MM.1S (cell line): ENCODE measurements around the gene CLGN.

Experiments used
- DNase-seq: peaks from one replicate; pipeline ENCODE4 v3.0.0-alpha.2; 2015
- H2AFZ ChIP-seq: fragments of 300-600 bp; sonication (generic); 2 replicates; pipeline ENCODE4 v1.6.0; 2016; ENCODE audit warnings: antibody characterized with exemption, low read length
- H3F3A ChIP-seq: fragments of 300-600 bp; sonication (generic); 2 replicates; pipeline ENCODE4 v1.6.1; 2016; ENCODE audit warnings: mild to moderate bottlenecking, antibody characterized with exemption, low read length, moderate library complexity, mixed read lengths; ENCODE audit not compliant: insufficient read depth
- H3K27ac ChIP-seq: fragments of 300-600 bp; sonication (generic); 2 replicates; pipeline ENCODE4 v1.5.1; 2016; ENCODE audit warnings: mild to moderate bottlenecking, low read length
- H3K27me3 ChIP-seq: fragments of 300-600 bp; sonication (generic); replicated peaks from 2 replicates; pipeline ENCODE4 v1.6.0; 2016; ENCODE audit warnings: low read length; ENCODE audit not compliant: insufficient read depth
- H3K36me3 ChIP-seq: fragments of 300-600 bp; sonication (generic); replicated peaks from 2 replicates; pipeline ENCODE4 v1.6.1; 2016; ENCODE audit warnings: mild to moderate bottlenecking, low read length, mixed read lengths; ENCODE audit not compliant: insufficient read depth
- H3K4me1 ChIP-seq: fragments of 300-600 bp; sonication (generic); 2 replicates; pipeline ENCODE4 v1.6.1; 2016; ENCODE audit warnings: low read length, mixed read lengths
- H3K4me2 ChIP-seq: fragments of 300-600 bp; sonication (generic); 2 replicates; pipeline ENCODE4 v1.6.0; 2016; ENCODE audit warnings: low read depth, low read length
- H3K4me3 ChIP-seq: fragments of 300-600 bp; sonication (generic); 2 replicates; pipeline ENCODE4 v1.5.1; 2016; ENCODE audit warnings: low read length, mixed read lengths
- H3K79me2 ChIP-seq: fragments of 300-600 bp; sonication (generic); 2 replicates; pipeline ENCODE4 v1.6.1; 2016; ENCODE audit warnings: mixed run types, low read length, mixed read lengths
- H3K9ac ChIP-seq: fragments of 300-600 bp; sonication (generic); 2 replicates; pipeline ENCODE4 v1.6.1; 2016; ENCODE audit warnings: low read length, mixed read lengths
- H3K9me2 ChIP-seq: fragments of 300-600 bp; sonication (generic); replicated peaks from 2 replicates; pipeline ENCODE4 v1.6.1; 2016; ENCODE audit warnings: mild to moderate bottlenecking, low read length, mixed read lengths; ENCODE audit not compliant: insufficient read depth
- H3K9me3 ChIP-seq: fragments of 300-600 bp; sonication (generic); replicated peaks from 2 replicates; pipeline ENCODE4 v1.6.1; 2016; ENCODE audit warnings: mild to moderate bottlenecking, low read length, mixed read lengths; ENCODE audit not compliant: insufficient read depth
- H4K20me1 ChIP-seq: fragments of 300-600 bp; sonication (generic); 2 replicates; pipeline ENCODE4 v1.6.1; 2016; ENCODE audit warnings: mild to moderate bottlenecking, low read length, moderate library complexity, mixed read lengths; ENCODE audit not compliant: insufficient read depth
- CTCF ChIP-seq: fragments of 300-600 bp; sonication (generic); IDR thresholded peaks from 2 replicates; pipeline ENCODE4 v1.5.1; 2016; ENCODE audit warnings: antibody characterized with exemption, low read length, mixed read lengths
- EZH2 ChIP-seq: fragments of 300-600 bp; sonication (generic); optimal IDR thresholded peaks from 2 replicates; pipeline ENCODE3; 2017; ENCODE audit warnings: low read depth, mild to moderate bottlenecking, antibody characterized with exemption, low read length, mixed read lengths
- EZH2phosphoT487 ChIP-seq: fragments of 300-600 bp; sonication (generic); IDR thresholded peaks from 2 replicates; pipeline ENCODE4 v1.6.1; 2018; ENCODE audit warnings: antibody characterized with exemption, low read length

The CLGN gene

GRCh38 chr4:140367738-140368137 lies 59.7 kb downstream of the CLGN start:
- DNase-seq, result no peak
- no peak overlapping the region for H3K4me3 ChIP-seq
- H3K9ac ChIP-seq, result no peak overlapping the region
- no peak overlapping the region for H3K27ac ChIP-seq
- no peaks in the 10 kb centered on the region for H3K36me3 ChIP-seq
- H3K4me1 ChIP-seq, result no peaks in the 10 kb centered on the region
- H3K27me3 ChIP-seq, result no peaks in the 10 kb centered on the region
- H3K4me2 ChIP-seq, result no peak overlapping the region
- no peaks in the 10 kb centered on the region for H3F3A ChIP-seq
- no peaks in the 10 kb centered on the region for H3K9me2 ChIP-seq
- H3K9me3 ChIP-seq, result no peaks in the 10 kb centered on the region
- TF ChIP-seq CTCF (no peak), EZH2phosphoT487 (no peak), EZH2 (no peak)
- no peak overlapping the region for H2AFZ ChIP-seq
- no peaks in the 10 kb centered on the region for H3K79me2 ChIP-seq
- no peaks in the 10 kb centered on the region for H4K20me1 ChIP-seq

DNA sequence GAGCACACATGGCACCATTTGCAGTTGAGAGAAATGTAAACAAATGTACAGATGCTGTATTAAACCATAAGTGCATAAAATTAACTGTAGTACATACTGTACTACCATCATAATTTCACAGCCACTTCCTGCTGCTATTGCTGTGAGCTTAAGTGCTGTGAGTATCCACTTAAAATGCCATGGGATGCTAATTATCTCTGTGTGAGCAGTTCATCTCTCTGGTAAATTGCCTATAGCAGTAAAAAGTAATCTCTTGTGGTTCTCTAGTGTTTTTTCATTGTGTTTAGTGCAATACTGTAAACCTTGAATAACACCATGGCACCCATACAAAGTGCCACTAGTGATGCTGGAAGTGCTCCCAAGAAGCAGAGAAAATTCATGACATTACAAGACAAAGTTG lies 63.9 kb downstream of the CLGN start:
- no peak overlapping the region for H3K4me2 ChIP-seq
- no peaks in the 10 kb centered on the region for H3K36me3 ChIP-seq
- no peak overlapping the region for H2AFZ ChIP-seq
- no peaks in the 10 kb centered on the region for H3K27me3 ChIP-seq
- H3K4me1 ChIP-seq, result no peaks in the 10 kb centered on the region
- H3K4me3 ChIP-seq, result no peak overlapping the region
- H3K9me3 ChIP-seq, result no peaks in the 10 kb centered on the region
- H3F3A ChIP-seq, result no peaks in the 10 kb centered on the region
- H3K9ac ChIP-seq, result no peak overlapping the region
- TF ChIP-seq EZH2, result no peak
- TF ChIP-seq CTCF, result no peak
- TF ChIP-seq EZH2phosphoT487, result no peak
- H3K9me2 ChIP-seq, result no peaks in the 10 kb centered on the region
- no peak overlapping the region for H3K27ac ChIP-seq
- DNase-seq, result no peak
- no peaks in the 10 kb centered on the region for H3K79me2 ChIP-seq
- no peaks in the 10 kb centered on the region for H4K20me1 ChIP-seq

DNA sequence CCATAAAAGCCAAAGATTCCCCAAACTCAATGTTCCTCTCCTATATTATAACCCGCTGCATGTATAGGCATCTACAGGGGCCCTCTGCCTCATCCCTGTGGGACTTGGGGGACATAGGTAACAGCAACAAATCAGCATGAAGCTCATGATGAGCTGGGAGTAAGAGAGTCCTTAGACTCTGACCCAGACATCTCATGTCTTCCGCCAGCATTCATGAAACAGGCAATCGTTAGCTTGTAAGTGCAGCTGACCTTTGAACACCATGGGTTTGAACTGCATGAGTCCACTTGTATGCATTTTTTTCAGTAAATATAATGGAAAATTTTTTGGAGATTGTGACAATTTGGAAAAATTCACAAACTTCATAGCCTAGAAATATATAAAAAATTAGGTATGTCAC lies 64.4 kb downstream of the CLGN start:
- TF ChIP-seq EZH2 (no peak), EZH2phosphoT487 (no peak), CTCF (no peak)
- no peak for DNase-seq
- Histone ChIP-seq H3K27ac (no peak overlapping the region), H3F3A (no peaks in the 10 kb centered on the region), H4K20me1 (no peaks in the 10 kb centered on the region), H3K27me3 (no peaks in the 10 kb centered on the region), H3K9me2 (no peaks in the 10 kb centered on the region), H3K4me2 (no peak overlapping the region), H3K79me2 (no peaks in the 10 kb centered on the region), H3K4me1 (no peaks in the 10 kb centered on the region), H3K36me3 (no peaks in the 10 kb centered on the region), H3K9ac (no peak overlapping the region), H3K4me3 (no peak overlapping the region), H3K9me3 (no peaks in the 10 kb centered on the region), H2AFZ (no peak overlapping the region)

GRCh38 chr4:140361099-140361498 lies 66.3 kb downstream of the CLGN start:
- DNase-seq, result no peak
- H3K27me3 ChIP-seq, result no peaks in the 10 kb centered on the region
- H3K4me1 ChIP-seq, result no peaks in the 10 kb centered on the region
- no peak overlapping the region for H3K27ac ChIP-seq
- H3K36me3 ChIP-seq, result no peaks in the 10 kb centered on the region
- H3K79me2 ChIP-seq, result no peaks in the 10 kb centered on the region
- H3K9me3 ChIP-seq, result no peaks in the 10 kb centered on the region
- no peaks in the 10 kb centered on the region for H3F3A ChIP-seq
- no peak overlapping the region for H3K4me2 ChIP-seq
- TF ChIP-seq CTCF (no peak), EZH2phosphoT487 (no peak), EZH2 (no peak)
- no peak overlapping the region for H3K9ac ChIP-seq
- no peaks in the 10 kb centered on the region for H4K20me1 ChIP-seq
- no peak overlapping the region for H3K4me3 ChIP-seq
- no peaks in the 10 kb centered on the region for H3K9me2 ChIP-seq
- H2AFZ ChIP-seq, result no peak overlapping the region
